HT-29 (cell line): Measurements from ENCODE around the gene SLC35D3. TPM values are rescaled to one million over a fixed set of nuclear protein-coding genes. Genes with fewer than 3 reads are reported as not detected.
"Not testable (repeated sequence)": the region's sequence is repeated elsewhere in the genome, so short reads cannot be mapped to it uniquely, and the experiment has no call there.

Source experiments
- DNase-seq: peaks from one replicate; pipeline ENCODE4 v3.0.0-alpha.2; 2015; ENCODE audit warnings: low spot score
- small RNA-seq: library from RNA; depleted of rRNA; stranded (forward); fragments of <200 nt; gene quantifications from one replicate; pipeline ENCODE3, GENCODE V24; 2014
- total RNA-seq: library from RNA; depleted of rRNA; stranded (reverse); fragments of >200 nt; shearing (Covaris generic); gene quantifications from 2 replicates; pipeline ENCODE4 v1.2.3, GENCODE V29; 2014; rRNA removed

SLC35D3 gene
- total RNA-seq, 1 experiment from 2014 or later = 0.66 TPM

DNA sequence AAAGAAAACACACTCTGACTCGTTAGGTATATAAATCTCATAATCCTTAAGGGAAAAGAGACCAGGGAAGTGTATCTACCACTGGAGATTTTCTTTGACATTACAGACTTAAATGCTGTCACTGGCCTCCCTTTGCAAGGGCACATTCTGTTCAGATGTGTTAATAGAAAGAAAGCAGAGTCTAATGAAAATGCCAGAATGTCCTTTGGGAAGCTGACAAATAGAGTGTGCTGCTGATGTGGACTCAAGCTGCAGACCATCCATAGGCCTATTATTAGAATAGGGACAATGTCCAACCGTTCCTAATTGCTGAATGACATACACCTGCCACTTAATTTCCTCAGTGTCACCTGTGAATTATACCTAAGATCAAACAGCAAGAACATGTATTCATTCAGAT lies 41.2 kb downstream of the SLC35D3 start:
- DNase-seq = no peak

- DNase-seq = no peak
These were observed 42.3 kb downstream of the SLC35D3 start for GRCh38 chr6:136964398-136964797.

- DNase-seq = peak; percentile 92
These were observed 46.0 kb downstream of the SLC35D3 start for GRCh38 chr6:136967876-136968752.

GRCh38 chr6:136968837-136969236 lies 46.7 kb downstream of the SLC35D3 start:
- DNase-seq = no peak

DNA sequence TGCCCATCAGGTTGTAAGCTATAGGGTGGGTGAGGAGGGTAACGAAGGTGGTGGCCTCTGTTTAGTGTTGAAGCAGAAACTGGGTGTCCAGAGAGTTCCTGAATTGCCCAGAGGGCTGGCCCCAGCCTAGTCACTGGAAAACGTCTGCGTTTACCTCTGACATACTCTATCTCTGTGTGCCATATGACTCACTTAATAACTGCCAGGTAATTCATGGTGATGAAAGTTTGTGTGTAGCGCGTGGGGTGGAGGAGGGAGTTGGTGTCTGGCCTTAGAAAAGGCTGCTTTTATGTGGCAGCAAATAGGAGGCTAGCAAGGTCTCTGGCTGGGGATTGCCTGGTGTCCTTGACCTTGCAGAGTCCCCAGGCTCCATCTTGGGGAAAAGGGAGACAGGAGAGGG lies 47.3 kb downstream of the SLC35D3 start:
- DNase-seq = no peak

- no peak for DNase-seq
These were observed 47.8 kb downstream of the SLC35D3 start for GRCh38 chr6:136969930-136970329.

GRCh38 chr6:136971609-136972008 lies 49.5 kb downstream of the SLC35D3 start:
- no peak for DNase-seq

DNA sequence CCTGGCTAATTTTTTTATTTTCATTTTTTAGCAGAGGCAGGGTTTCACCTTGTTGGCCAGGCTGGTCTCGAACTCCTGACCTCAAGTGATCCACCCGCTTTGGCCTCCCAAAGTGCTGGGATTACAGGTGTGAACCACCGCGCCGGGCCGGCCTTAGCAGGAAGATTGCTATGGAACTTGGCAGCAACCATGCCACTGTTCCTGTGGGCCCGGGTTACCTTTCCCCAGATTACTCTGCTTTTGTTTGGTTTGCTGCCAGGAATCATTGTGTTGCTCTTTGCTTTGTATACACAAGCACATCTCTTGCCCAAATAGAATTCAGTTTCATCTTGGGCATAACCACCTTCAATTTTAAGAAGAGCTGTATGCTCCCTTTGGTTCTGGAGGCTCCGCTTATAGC lies 51.7 kb downstream of the SLC35D3 start:
- not testable (repeated sequence) for DNase-seq

Small RNA genes within 50 kb of the gene (small RNA-seq; reads per million reads assigned to genes)
- gene RF00019 (not detected), gene RPL35AP3 (not detected)

Other genes with a start within 250 kb of the SLC35D3 start
- gene MAP3K5, start 129.8 kb upstream of the SLC35D3 start, total RNA-seq = 10.9 and 11.8 TPM in 2 replicates
- 16.5 and 19.5 TPM in 2 replicates for gene PEX7, start 99.7 kb upstream of the SLC35D3 start, total RNA-seq
- gene IL20RA, start 122.7 kb downstream of the SLC35D3 start, total RNA-seq = 7.9 and 16.7 TPM in 2 replicates